HG03097 (cell line): ENCODE measurements around the gene DPP6.
"Not testable (repeated sequence)": the region's sequence is repeated elsewhere in the genome, so short reads cannot be mapped to it uniquely, and the experiment has no call there.

Experiments
- ATAC-seq: cut with Tn5 transposase; IDR thresholded peaks from one replicate; pipeline ENCODE4 v1.9.1; 2021; ENCODE audit not compliant: unreplicated experiment, low FRiP score

DPP6 gene

GRCh38 chr7:154146707-154147038, 94.5 kb downstream of the DPP6 start:
- ATAC-seq: not testable (repeated sequence)

GRCh38 chr7:154148791-154149516, 96.8 kb downstream of the DPP6 start:
- not testable (repeated sequence) for ATAC-seq

GRCh38 chr7:154150656-154151055, 98.5 kb downstream of the DPP6 start:
- ATAC-seq: not testable (repeated sequence)

GRCh38 chr7:154151306-154151705, 99.1 kb downstream of the DPP6 start:
- not testable (repeated sequence) for ATAC-seq

GRCh38 chr7:154155928-154156327, 103.7 kb downstream of the DPP6 start:
- ATAC-seq: not testable (repeated sequence)

GRCh38 chr7:154162921-154163320, 110.7 kb downstream of the DPP6 start:
- not testable (repeated sequence) for ATAC-seq

- not testable (repeated sequence) for ATAC-seq
Observed at GRCh38 chr7:154163642-154164041, 111.4 kb downstream of the DPP6 start.

GRCh38 chr7:154167051-154167450, 114.9 kb downstream of the DPP6 start:
- no peak for ATAC-seq

- ATAC-seq: no peak
Observed at GRCh38 chr7:154167807-154168206, 115.6 kb downstream of the DPP6 start.

- ATAC-seq: no peak
Observed at GRCh38 chr7:154171422-154171821, 119.2 kb downstream of the DPP6 start.

- no peak for ATAC-seq
Observed at GRCh38 chr7:154172236-154172635, 120.0 kb downstream of the DPP6 start.

- ATAC-seq: no peak
Observed at GRCh38 chr7:154177584-154177983, 125.4 kb downstream of the DPP6 start.

- no peak for ATAC-seq
Observed at GRCh38 chr7:154178895-154179294, 126.7 kb downstream of the DPP6 start.

GRCh38 chr7:154183482-154183881, 131.3 kb downstream of the DPP6 start:
- no peak for ATAC-seq

GRCh38 chr7:154183946-154184345, 131.7 kb downstream of the DPP6 start:
- no peak for ATAC-seq

GRCh38 chr7:154186811-154187210, 134.6 kb downstream of the DPP6 start:
- no peak for ATAC-seq

- no peak for ATAC-seq
Observed at GRCh38 chr7:154188330-154188729, 136.1 kb downstream of the DPP6 start.

GRCh38 chr7:154195266-154195665, 143.1 kb downstream of the DPP6 start:
- no peak for ATAC-seq

GRCh38 chr7:154198481-154198880, 146.3 kb downstream of the DPP6 start:
- ATAC-seq: no peak

- ATAC-seq: no peak
Observed at GRCh38 chr7:154200241-154200640, 148.0 kb downstream of the DPP6 start.

- no peak for ATAC-seq
Observed at GRCh38 chr7:154202002-154202401, 149.8 kb downstream of the DPP6 start.

GRCh38 chr7:154204046-154204445, 151.8 kb downstream of the DPP6 start:
- ATAC-seq: no peak

GRCh38 chr7:154212861-154213260, 160.7 kb downstream of the DPP6 start:
- ATAC-seq: no peak
